Activated T-cell treated with anti-CD3 and anti-CD28 coated beads for 48 hours (primary cell): ENCODE data around the gene RGS12.

ENCODE experiments used
- DNase-seq: peaks from one replicate; pipeline ENCODE4 v3.0.0-alpha.2; 2020; ENCODE audit warnings: low read depth

The RGS12 gene, protein sequence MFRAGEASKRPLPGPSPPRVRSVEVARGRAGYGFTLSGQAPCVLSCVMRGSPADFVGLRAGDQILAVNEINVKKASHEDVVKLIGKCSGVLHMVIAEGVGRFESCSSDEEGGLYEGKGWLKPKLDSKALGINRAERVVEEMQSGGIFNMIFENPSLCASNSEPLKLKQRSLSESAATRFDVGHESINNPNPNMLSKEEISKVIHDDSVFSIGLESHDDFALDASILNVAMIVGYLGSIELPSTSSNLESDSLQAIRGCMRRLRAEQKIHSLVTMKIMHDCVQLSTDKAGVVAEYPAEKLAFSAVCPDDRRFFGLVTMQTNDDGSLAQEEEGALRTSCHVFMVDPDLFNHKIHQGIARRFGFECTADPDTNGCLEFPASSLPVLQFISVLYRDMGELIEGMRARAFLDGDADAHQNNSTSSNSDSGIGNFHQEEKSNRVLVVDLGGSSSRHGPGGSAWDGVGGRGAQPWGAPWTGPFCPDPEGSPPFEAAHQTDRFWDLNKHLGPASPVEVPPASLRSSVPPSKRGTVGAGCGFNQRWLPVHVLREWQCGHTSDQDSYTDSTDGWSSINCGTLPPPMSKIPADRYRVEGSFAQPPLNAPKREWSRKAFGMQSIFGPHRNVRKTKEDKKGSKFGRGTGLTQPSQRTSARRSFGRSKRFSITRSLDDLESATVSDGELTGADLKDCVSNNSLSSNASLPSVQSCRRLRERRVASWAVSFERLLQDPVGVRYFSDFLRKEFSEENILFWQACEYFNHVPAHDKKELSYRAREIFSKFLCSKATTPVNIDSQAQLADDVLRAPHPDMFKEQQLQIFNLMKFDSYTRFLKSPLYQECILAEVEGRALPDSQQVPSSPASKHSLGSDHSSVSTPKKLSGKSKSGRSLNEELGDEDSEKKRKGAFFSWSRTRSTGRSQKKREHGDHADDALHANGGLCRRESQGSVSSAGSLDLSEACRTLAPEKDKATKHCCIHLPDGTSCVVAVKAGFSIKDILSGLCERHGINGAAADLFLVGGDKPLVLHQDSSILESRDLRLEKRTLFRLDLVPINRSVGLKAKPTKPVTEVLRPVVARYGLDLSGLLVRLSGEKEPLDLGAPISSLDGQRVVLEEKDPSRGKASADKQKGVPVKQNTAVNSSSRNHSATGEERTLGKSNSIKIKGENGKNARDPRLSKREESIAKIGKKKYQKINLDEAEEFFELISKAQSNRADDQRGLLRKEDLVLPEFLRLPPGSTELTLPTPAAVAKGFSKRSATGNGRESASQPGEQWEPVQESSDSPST (N-terminal part only)

DNA sequence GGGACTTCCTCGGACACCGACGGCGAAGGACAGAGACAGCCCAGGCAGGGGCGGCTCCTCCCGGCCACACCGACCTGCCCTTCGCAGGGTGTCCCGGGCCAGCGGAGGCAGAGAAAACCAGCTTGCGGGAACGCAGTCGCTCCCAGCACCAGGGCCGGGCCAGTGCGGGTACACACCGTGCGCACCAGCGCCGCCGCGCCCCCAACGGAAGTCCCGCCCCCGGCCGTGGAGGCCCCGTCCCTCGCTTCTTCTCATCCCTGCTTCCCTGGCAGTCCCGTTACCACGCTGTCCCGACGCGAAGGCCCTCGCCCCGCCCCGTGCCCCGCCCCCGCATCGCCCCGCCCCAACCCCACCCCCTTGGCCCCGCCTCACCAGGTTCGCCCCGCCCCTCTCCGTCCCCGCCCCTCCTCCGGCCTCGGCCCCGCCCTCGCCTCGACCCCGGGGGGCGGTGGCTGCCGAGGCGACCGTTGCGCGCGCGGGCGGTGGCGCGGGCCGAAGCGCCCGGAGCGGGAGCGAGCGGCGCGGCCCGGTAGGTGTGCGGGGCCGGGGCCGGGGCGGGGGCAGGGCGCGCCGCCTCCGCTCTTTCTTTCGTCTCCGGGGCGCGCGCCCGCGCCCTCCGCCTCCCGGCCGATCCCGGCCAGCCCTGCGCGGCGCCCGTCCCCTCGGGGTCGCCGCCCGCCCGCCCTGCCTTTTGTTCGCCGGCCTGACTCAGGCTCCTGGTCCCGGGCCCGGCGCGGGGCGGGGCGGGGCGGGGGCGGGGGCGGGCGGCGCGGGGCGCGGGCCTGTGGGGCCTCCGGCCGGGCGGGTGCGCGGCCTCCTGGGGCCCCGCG, at the start of gene RGS12:
RGS12 (plus strand) TSS at position 451 of the 830 bp plus-strand sequence. CDS start 23,150 bp downstream, outside the sequence.
- DNase-seq: peak; percentile 88

DNA sequence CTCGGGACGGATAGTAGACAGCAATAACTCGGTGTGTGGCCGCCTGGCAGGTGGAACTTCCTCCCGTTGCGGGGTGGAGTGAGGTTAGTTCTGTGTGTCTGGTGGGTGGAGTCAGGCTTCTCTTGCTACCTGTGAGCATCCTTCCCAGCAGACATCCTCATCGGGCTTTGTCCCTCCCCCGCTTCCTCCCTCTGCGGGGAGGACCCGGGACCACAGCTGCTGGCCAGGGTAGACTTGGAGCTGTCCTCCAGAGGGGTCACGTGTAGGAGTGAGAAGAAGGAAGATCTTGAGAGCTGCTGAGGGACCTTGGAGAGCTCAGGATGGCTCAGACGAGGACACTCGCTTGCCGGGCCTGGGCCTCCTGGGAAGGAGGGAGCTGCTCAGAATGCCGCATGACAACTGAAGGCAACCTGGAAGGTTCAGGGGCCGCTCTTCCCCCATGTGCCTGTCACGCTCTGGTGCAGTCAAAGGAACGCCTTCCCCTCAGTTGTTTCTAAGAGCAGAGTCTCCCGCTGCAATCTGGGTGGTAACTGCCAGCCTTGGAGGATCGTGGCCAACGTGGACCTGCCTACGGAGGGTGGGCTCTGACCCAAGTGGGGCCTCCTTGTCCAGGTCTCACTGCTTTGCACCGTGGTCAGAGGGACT, 49.6 kb upstream of the RGS12 start:
- no peak for DNase-seq

DNA sequence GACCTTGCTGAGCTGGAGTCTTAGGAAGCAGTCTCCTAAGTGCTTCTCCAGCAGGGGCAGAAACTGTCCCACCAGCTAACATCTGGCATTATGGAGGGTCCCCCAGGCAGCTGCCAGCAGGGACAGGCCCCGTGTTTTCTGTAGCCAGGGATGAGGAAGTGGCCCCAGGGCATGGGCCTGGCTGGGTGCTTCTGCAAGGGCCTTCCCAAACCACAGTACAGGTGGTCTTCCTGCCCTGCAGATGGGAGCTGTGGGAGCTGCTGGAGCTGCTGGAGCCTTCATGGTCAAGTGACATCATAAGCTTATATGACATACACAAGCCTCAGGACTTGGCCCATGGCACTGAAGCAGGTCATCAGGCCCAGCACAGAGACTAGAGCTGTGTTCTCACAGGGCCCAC, 48.8 kb upstream of the RGS12 start:
- DNase-seq: no peak

DNA sequence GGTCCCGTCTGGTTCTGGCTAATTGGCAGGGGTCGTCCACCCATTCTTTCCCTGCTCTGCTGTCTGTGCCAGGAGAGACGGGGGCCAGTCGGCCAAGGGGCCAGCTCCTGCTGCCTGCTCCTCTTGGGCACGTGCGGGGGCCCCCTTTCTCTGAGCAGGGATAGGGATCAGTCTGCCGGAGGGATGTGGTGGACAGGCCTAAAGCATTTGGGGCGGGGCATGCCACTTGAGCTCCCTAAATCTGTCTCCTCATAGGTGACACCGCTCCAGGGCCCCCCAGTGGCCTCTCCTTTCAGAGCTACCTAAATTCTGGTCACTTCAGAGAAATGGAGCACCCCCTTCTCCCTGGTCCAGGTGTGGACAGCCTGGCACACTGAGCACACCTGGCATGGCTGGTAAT, 48.1 kb upstream of the RGS12 start:
- DNase-seq: no peak

DNA sequence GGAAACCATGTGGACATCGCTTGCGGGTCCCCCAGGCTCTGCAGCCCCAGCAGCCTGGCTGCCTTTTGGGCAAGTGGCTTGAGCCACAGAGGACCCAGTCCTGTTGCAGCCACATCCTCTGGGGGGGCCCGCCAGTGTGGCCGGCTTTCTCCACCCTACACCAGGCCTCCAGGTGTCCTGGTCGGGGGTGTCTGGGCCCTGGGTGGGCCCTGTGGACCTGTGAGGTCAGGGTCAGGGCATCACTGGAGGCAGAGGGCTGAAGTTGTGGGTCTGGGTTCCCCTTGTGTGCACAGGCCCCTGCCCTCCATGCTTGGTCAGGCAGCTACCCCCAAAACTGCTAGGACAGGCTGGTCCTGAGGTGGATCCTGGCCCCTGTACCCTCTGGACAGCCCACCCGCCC, 47.1 kb upstream of the RGS12 start:
- no peak for DNase-seq

DNA sequence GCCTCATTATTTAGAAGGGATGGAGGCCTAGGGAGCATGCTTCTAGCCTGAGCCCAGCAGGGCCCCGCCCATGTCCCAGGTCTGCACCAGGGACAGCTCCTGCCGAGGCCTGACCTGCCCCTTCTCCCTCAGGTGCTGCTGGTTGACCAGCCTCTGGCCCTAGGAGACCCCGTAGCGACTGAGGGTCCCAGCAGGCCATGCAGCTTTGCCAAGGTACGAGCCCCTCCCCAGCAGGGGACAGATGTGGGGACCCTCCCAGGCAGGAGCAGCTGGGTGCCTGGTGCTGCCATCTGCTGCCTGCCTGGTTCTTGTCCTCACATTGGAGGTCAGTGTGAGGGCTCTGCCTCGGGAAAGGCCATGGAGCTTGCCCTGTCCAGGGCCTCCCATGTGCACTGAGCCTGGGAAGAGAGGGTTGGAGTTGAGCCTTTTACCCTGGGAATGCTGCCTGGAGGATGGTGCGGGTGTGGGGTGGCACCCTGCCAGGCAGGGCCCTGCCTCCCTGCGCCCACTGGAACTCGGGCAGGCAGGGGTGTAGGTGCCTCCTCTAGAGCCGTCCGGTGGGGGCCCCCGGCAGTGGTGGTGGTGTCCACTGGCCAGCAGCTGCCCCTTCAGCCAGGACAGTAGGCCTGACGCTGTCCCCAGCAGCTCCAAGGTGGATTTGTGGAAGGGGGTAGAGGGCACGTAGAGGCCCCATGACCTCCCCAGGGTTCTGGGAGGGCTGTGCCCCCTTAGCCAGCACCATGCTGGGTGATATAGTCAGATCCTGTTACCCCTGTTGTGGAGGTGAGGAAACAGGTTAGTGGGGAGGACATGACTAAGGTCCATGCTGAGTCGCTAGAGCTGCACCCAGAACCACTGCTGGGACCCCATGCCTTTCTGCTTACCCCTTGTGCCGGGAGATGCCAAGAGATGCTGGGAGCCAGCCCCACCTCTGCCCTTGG, 46.1 kb upstream of the RGS12 start:
- DNase-seq: no peak

DNA sequence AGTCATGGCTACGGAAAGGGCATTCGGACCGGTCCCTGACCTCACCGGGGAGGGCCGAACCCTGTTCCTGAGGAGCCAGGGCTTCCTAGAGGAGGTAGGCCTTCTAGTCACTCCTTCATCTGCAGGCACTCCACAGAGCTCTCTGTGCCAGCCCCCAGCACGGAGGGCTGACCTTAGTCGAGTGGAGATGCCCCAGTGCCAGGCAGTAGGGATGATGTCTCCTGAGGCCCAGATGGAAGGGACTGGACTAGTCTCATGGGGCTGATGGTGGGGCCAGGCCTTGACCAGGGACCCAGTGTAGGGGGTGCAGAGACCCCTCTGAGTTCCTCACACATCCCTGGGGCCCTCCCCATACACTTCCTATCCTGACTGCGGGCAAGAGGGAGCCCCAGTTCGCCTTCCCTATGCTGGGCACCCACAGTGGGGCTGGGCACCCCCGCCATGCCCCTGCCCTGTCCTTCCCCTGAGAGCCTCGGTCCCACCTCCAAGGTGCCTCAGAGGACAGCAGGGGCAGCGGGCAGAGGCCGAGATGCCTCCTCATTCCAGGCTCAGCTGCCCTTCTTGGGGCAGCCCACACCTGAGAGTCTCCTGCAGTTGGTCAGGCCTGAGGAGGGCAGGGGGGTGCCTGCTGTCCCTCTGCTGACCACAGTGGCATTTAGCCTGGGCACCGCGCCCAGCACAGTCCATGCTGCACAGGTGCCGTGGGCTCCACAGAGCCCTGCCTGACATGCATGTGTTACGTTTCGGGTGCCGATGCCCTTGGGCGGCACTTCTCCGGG, 45.2 kb upstream of the RGS12 start:
- DNase-seq: no peak

DNA sequence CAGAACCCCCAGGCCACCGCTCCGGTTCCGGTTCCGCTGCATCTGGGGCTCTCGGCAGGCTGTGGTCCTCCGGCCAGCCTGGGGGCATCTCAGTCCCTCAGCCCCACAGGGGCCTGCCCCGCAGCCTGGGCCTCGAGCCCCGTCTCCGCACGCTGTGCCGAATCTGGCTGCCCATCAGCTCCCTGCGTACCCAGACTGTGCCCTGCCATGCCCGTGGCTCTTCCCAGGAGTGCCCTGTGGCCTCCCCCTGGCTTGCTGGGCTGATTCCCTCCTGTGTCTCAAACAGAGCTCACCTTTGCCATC, 44.7 kb upstream of the RGS12 start:
- DNase-seq: no peak

DNA sequence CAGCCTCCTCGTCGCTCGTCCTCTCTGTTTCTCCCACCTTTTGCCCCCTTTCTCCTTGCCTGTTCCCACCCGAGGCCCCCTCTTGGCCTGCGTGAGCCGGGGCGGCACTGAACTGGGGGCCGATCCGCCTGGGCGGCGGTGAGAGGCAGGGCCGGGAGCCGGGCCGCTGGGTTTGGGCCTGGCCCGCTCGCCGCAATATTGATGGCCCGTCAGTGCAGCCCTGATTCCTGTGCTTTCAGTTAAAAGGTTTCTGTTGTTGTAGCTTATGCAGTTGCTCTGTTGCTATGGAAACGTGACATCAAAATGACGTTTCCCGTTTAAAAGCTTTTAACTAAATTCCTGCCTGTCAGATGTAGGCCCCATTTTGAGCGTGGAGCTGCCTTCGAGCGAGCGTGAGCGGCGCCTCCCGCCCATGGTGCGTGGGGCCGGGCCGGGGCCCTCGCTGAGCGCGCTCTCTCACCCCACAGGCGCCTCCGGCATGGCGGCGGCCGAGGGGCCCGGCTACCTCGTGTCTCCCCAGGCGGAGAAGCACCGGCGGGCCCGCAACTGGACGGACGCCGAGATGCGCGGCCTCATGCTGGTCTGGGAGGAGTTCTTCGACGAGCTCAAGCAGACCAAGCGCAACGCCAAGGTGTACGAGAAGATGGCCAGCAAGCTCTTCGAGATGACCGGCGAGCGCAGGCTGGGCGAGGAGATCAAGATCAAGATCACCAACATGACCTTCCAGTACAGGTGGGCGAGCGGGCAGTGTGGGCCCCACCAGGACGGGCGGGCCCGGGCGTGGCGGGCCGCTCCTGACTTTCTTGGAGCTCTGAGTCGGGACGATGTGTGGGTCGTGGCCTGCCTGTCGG, 43.8 kb upstream of the RGS12 start, which contains the start of gene MSANTD1:
MSANTD1 (plus strand) TSS at position 349 of the 851 bp plus-strand sequence; CDS start at position 413, 64 bp downstream.
- DNase-seq: no peak

DNA sequence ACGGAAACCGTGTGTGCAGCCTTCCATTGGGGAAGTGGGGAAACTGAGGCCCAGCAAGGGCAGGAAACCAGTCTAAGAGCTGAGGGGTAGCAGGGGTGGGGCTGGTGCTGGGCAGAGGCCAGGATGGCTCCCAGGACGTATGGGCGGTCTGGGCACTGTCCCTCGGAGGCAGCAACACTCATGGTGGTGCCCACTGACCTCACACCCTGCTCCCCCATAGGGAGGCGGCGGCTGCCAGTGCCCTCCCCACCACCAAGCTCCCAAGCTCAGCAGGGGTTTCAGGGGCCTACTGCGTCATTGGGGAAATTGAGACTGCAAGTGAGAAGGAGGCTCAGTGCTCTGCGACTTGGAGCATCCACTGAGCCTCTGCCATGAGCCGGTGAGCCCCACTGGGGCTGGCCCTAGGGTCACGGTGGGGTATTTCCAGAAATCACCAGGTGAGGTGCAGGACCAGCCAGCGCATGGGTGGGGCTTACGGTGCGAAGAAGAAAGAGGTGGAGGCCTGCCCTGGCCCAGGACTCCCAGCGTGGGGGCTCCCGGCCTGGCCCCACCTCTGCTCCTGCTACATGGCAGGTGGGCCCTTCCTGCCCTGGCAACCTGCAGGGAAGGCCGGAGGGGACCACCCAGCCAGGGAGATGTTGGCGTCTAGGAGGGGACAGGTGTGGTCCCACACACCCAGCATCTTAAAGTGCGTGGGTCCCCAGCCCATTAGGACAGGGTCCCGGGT, 42.9 kb upstream of the RGS12 start:
- no peak for DNase-seq

DNA sequence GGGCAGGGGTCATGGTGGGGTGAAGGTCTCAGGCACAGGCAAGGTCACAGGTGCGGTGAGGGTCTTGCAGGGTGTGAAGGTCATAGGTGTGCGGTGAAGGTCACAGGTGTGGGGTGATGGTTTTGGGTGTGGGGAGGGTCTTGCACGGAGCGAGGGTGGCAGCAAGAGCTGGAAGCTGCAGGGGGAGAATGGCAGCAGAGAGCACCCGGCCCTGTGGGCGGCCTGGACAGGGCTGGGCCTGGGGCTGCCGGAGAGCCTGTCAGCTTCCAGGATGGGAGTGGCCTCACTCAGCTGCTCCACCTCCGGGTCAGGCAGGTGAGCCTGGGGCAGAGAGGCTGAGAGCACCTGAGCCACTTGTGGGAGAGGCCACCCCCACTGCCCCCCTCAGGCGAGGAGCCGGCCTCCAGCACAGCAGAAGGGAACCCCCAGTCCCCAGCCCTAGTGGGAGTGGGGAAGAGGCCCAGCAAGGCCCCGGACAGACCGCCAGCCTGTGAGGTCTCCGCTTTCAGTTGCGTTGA, 42.3 kb upstream of the RGS12 start:
- no peak for DNase-seq

DNA sequence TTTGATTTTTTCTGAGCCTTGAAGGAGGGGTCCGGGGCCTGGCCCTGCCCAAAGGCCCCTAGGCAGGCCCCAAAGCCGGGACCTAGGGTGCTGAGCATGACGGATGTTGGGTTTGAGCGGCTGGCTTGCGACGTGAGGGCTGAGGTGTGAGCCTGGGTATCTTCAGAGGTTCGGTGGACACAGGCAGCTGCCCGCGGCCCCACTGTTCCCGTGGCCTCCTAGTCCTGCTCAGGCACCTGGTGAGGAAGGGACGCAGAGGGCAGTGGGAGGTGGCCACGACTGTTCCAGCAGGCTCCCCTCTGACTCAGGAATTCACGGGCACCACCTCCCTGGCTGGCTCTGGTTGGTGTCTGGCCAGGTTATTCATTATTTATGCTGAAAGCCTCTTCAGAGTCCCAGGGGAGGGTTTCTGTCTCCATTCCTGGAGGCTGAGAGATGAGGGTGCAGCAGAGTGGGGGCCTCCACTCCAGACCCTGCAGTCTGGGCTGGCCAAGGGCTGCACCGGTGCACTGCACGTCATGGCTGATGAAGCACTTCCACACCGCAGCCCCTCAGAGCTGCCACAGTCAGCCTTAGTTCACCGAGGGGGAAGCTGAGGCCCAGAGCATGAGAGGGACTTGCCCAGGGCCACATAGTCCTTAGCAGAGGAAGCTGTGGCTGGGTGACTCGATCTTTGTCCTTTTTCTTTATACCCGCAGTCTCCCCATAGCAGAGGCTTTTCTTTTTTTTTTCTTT, 41.7 kb upstream of the RGS12 start:
- DNase-seq: no peak

DNA sequence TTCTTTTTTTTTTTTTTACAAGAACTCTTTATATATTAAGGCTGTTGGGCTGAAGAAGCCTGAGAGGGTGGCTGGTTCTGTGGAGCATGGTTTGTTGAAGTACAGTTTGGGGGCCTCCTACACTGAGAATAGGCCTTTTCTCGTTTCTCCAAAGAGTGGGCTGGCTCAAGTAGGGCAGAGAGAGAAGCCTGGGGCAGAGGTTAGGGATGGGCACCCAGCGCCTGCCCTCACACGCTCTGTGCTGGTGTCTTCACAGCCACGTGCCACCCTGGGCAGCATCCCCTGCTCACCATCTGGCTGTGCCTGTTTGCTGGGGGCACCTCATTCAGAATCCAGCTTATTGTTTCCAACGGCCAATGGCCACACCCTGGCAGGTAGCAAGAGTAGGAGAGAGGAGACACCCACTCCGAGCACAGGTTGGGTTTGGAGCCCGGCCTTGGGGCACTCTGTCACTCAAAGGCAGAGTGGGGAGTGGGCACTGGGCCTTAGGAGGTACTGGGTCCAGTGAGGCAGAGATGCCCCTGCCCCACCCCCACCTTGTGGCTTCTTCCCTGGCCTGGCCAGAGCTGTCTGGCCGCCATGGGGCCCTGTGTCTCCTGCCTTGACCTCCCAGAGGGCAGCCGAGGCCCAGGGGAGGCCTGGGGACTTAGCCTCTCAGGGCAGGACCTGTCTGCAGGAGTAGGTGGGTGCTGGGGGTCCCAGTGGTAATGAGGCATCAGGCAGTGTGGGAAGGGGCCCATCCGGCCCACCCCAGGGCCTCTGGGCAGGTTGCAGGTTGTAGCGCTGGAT, 40.9 kb upstream of the RGS12 start:
- no peak for DNase-seq

DNA sequence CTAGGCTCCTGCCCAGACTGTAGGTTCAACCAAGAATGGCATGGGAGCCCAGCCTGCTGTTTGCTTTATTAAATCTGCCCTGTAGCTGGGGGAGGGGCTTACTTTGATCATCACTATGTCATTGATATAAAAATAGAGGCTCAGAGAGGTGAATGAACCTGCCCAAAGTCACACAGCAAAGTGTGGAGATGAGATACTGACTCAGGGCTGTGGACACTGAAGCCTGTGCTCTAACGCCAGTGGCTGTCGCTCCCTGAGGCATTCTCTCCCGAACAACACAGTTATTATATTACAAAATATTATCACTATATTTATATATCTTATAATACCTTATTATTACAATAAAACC, 40.4 kb upstream of the RGS12 start:
- no peak for DNase-seq

DNA sequence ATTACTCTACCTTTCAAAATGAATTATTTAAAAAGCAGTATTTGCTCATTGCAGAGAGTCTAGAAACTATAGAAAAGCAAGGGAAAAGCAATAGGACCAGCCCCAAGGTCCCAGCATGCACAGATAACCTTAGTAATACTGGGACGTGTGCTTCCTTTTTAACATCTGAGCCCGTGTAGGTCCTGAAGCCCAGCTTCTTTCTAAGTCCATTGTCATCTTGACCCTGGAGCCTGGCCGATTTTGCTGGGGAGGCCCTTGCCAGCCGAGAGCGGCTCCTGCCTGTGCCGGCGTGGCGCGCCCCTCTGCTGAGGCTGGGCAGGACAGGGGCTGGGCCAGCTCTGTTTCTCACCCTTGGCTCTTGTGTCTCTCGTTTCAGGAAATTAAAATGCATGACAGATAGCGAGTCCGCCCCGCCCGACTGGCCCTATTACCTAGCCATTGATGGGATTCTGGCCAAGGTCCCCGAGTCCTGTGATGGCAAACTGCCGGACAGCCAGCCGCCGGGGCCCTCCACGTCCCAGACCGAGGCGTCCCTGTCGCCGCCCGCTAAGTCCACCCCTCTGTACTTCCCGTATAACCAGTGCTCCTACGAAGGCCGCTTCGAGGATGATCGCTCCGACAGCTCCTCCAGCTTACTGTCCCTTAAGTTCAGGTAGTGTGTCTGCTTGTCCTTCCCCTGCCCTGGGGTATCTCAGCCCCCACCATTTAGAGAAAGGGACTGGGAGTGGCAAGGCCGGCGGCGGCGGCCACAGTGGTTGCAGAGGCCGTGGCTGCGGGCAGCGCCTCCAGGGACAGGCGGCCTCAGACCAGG, 39.8 kb upstream of the RGS12 start:
- DNase-seq: no peak
